SU-DHL-6 (cell line): Measurements from ENCODE around the gene MTX1.
A peak's percentile ranks its signal among the peaks of the same experiment; 100 is the strongest.

Source experiments
- H2AFZ ChIP-seq: fragments of 200-600 bp; sonication (generic); 2 replicates; pipeline ENCODE4 v1.6.1; 2014; ENCODE audit warnings: low read depth, mild to moderate bottlenecking, moderate library complexity, mixed read lengths, antibody characterized with exemption, low read length; ENCODE audit not compliant: severe bottlenecking
- H3F3A ChIP-seq: fragments of 200-600 bp; shearing (Covaris generic); 2 replicates; pipeline ENCODE4 v1.6.0; 2016; ENCODE audit warnings: antibody characterized with exemption, mild to moderate bottlenecking; ENCODE audit not compliant: insufficient read depth
- H3K27ac ChIP-seq: fragments of 200-600 bp; sonication (generic); 2 replicates; pipeline ENCODE4 v1.5.1; 2016; ENCODE audit warnings: low read depth, mild to moderate bottlenecking, low read length, moderate library complexity, mixed read lengths
- H3K27me3 ChIP-seq: fragments of 200-600 bp; sonication (generic), shearing (Covaris generic); 2 replicates; pipeline ENCODE4 v1.6.0; 2014; ENCODE audit warnings: mild to moderate bottlenecking, low read length
- H3K36me3 ChIP-seq: fragments of 200-600 bp; sonication (generic); 2 replicates; pipeline ENCODE4 v1.6.1; 2014; ENCODE audit warnings: mild to moderate bottlenecking, low read length, mixed read lengths
- H3K4me2 ChIP-seq: fragments of 300-600, 200-600 bp; shearing (Covaris generic), sonication (generic); 2 replicates; pipeline ENCODE4 v1.6.0; 2014; ENCODE audit warnings: low read length, low read depth, mild to moderate bottlenecking; ENCODE audit not compliant: poor library complexity, severe bottlenecking
- H3K4me3 ChIP-seq: fragments of 200-600 bp; sonication (generic); 2 replicates; pipeline ENCODE4 v1.5.1; 2014; ENCODE audit warnings: antibody characterized with exemption, low read length, mild to moderate bottlenecking, mixed read lengths; ENCODE audit not compliant: insufficient read depth, poor library complexity, severe bottlenecking
- H3K79me2 ChIP-seq: fragments of 200-600 bp; sonication (generic); 2 replicates; pipeline ENCODE4 v1.6.1; 2014; ENCODE audit warnings: mild to moderate bottlenecking, low read length, moderate library complexity; ENCODE audit not compliant: insufficient read depth
- H3K9ac ChIP-seq: fragments of 200-600 bp; sonication (generic); 2 replicates; pipeline ENCODE4 v1.7.0; 2014; ENCODE audit warnings: mild to moderate bottlenecking, low read length
- H3K9me2 ChIP-seq: fragments of 200-600 bp; sonication (generic); replicated peaks from 2 replicates; pipeline ENCODE4 v1.6.1; 2014; ENCODE audit warnings: low read length; ENCODE audit not compliant: insufficient read depth
- H3K9me3 ChIP-seq: fragments of 200-600 bp; sonication (generic); 2 replicates; pipeline ENCODE4 v1.6.1; 2014; ENCODE audit warnings: low read length, mixed read lengths; ENCODE audit not compliant: insufficient read depth
- H4K20me1 ChIP-seq: fragments of 200-600 bp; sonication (generic); 2 replicates; pipeline ENCODE4 v1.6.1; 2014; ENCODE audit warnings: low read depth, mild to moderate bottlenecking, antibody characterized with exemption, low read length, moderate library complexity, mixed read lengths
- CTCF ChIP-seq: fragments of 200-600 bp; sonication (generic); IDR thresholded peaks from one replicate; pipeline ENCODE4 v1.5.1; 2017; ENCODE audit warnings: antibody characterized with exemption, mild to moderate bottlenecking, low read length, moderate library complexity; ENCODE audit not compliant: insufficient read depth, poor library complexity, severe bottlenecking
- EZH2phosphoT487 ChIP-seq: fragments of 200-600 bp; sonication (generic), shearing (Covaris generic); conservative IDR thresholded peaks from 2 replicates; pipeline ENCODE4 v1.6.1; 2018; ENCODE audit warnings: mild to moderate bottlenecking, antibody characterized with exemption, low read length, moderate library complexity, mixed read lengths

MTX1 gene

GRCh38 chr1:155170101-155170785, 38.3 kb upstream of the MTX1 start:
- Histone ChIP-seq H3K79me2 (peaks cover 14% of the 10 kb centered on the region), H3K9me2 (no peaks in the 10 kb centered on the region), H3K36me3 (no peaks in the 10 kb centered on the region), H3K4me2 (no peak overlapping the region), H3K4me3 (no peak overlapping the region), H4K20me1 (no peaks in the 10 kb centered on the region), H3F3A (no peaks in the 10 kb centered on the region; the same call in 1 of the 2 replicates), H3K27ac (no peak overlapping the region), H3K9me3 (no peaks in the 10 kb centered on the region), H3K27me3 (no peaks in the 10 kb centered on the region), H2AFZ (no peak overlapping the region), H3K9ac (no peak overlapping the region)
- no peak for TF ChIP-seq EZH2phosphoT487
- TF ChIP-seq CTCF = no peak

GRCh38 chr1:155170806-155171205, 37.7 kb upstream of the MTX1 start:
- no peak overlapping the region for H3K4me3 ChIP-seq
- no peaks in the 10 kb centered on the region for H4K20me1 ChIP-seq
- H2AFZ ChIP-seq = no peak overlapping the region
- no peak overlapping the region for H3K9ac ChIP-seq
- no peaks in the 10 kb centered on the region; the same call in none of the 2 replicates for H3F3A ChIP-seq
- no peaks in the 10 kb centered on the region for H3K27me3 ChIP-seq
- no peak overlapping the region for H3K27ac ChIP-seq
- H3K36me3 ChIP-seq = no peaks in the 10 kb centered on the region
- TF ChIP-seq CTCF = no peak
- TF ChIP-seq EZH2phosphoT487 = no peak
- no peaks in the 10 kb centered on the region for H3K9me3 ChIP-seq
- H3K9me2 ChIP-seq = no peaks in the 10 kb centered on the region
- peaks cover 14% of the 10 kb centered on the region for H3K79me2 ChIP-seq
- H3K4me2 ChIP-seq = no peak overlapping the region

- H3K4me2 ChIP-seq = peak overlapping the region; percentile 73
- H3K9me2 ChIP-seq = no peaks in the 10 kb centered on the region
- H3F3A ChIP-seq = peaks cover 7% of the 10 kb centered on the region
- peak overlapping the region; percentile 82 for H2AFZ ChIP-seq
- no peaks in the 10 kb centered on the region for H4K20me1 ChIP-seq
- peaks cover 14% of the 10 kb centered on the region for H3K79me2 ChIP-seq
- no peaks in the 10 kb centered on the region for H3K36me3 ChIP-seq
- TF ChIP-seq CTCF = no peak
- no peaks in the 10 kb centered on the region for H3K9me3 ChIP-seq
- peak overlapping the region; percentile 76 for H3K27ac ChIP-seq
- no peaks in the 10 kb centered on the region for H3K27me3 ChIP-seq
- peak overlapping the region; percentile 98 for H3K9ac ChIP-seq
- peak overlapping the region; percentile 95 for H3K4me3 ChIP-seq
Observed at GRCh38 chr1:155171836-155172731, 36.4 kb upstream of the MTX1 start.
